GM12873 (cell line): ENCODE measurements around the gene FCHO2.

ENCODE experiments used
- CTCF ChIP-seq: IDR thresholded peaks from 2 replicates; pipeline ENCODE4 v1.5.1; 2012; ENCODE audit warnings: low read depth, mild to moderate bottlenecking, moderate library complexity, low read length, control low read depth; ENCODE audit not compliant: insufficient read depth; ENCODE audit errors: missing control alignments

FCHO2 gene

GRCh38 chr5:73106335-73106734 lies 150.5 kb downstream of the FCHO2 start:
- no peak for TF ChIP-seq CTCF

- TF ChIP-seq CTCF, result no peak
These were observed 154.3 kb downstream of the FCHO2 start for GRCh38 chr5:73110190-73110589.

- no peak for TF ChIP-seq CTCF
These were observed 155.7 kb downstream of the FCHO2 start for GRCh38 chr5:73111536-73111935.

- no peak for TF ChIP-seq CTCF
These were observed 156.5 kb downstream of the FCHO2 start for GRCh38 chr5:73112359-73112758.

GRCh38 chr5:73114044-73114688 lies 158.3 kb downstream of the FCHO2 start:
- no peak for TF ChIP-seq CTCF

GRCh38 chr5:73115399-73116051 lies 159.7 kb downstream of the FCHO2 start:
- TF ChIP-seq CTCF, result no peak

- TF ChIP-seq CTCF, result no peak
These were observed 160.7 kb downstream of the FCHO2 start for GRCh38 chr5:73116506-73116905.
